Activated gamma-delta T cell (primary cell): ENCODE data around the gene CORO6.

Experiments used
- DNase-seq: peaks from one replicate; lab custom pipeline; 2025; lab: John Stamatoyannopoulos, UW

Gene CORO6

GRCh38 chr17:29630630-29631193 lies 8.0 kb upstream of the CORO6 start:
- DNase-seq: no peak

- DNase-seq: no peak
Observed at GRCh38 chr17:29629839-29630238, 7.1 kb upstream of the CORO6 start.

GRCh38 chr17:29628644-29629043 lies 5.9 kb upstream of the CORO6 start:
- DNase-seq: no peak

- DNase-seq: no peak
Observed at GRCh38 chr17:29627951-29628350, 5.2 kb upstream of the CORO6 start.

- no peak for DNase-seq
Observed at GRCh38 chr17:29625037-29625750, 2.5 kb upstream of the CORO6 start.

GRCh38 chr17:29624586-29624985 lies 1.9 kb upstream of the CORO6 start:
- DNase-seq: no peak

- no peak for DNase-seq
Observed at GRCh38 chr17:29623283-29623647, 553 bp upstream of the CORO6 start.

GRCh38 chr17:29621751-29622194 lies 939 bp downstream of the CORO6 start:
- no peak for DNase-seq

- no peak for DNase-seq
Observed at GRCh38 chr17:29620779-29621500, 1.8 kb downstream of the CORO6 start.

GRCh38 chr17:29620271-29620670 lies 2.4 kb downstream of the CORO6 start:
- no peak for DNase-seq

- DNase-seq: no peak
Observed at GRCh38 chr17:29619251-29619650, 3.5 kb downstream of the CORO6 start.

GRCh38 chr17:29618272-29619065 lies 4.2 kb downstream of the CORO6 start:
- DNase-seq: no peak

- DNase-seq: peak; percentile 82
Observed at GRCh38 chr17:29617481-29618271, 5.0 kb downstream of the CORO6 start.

- peak; percentile 72 for DNase-seq
Observed at GRCh38 chr17:29617125-29617480, 5.6 kb downstream of the CORO6 start.

GRCh38 chr17:29616300-29617048 lies 6.2 kb downstream of the CORO6 start:
- no peak for DNase-seq

- DNase-seq: peak; percentile 75
Observed at GRCh38 chr17:29615492-29616299, 7.0 kb downstream of the CORO6 start.

GRCh38 chr17:29615048-29615385 lies 7.7 kb downstream of the CORO6 start:
- no peak for DNase-seq

- no peak for DNase-seq
Observed at GRCh38 chr17:29614349-29615047, 8.2 kb downstream of the CORO6 start.

- no peak for DNase-seq
Observed at GRCh38 chr17:29613856-29614255, 8.9 kb downstream of the CORO6 start.
